Uterus (tissue), 2 donors: Measurements from ENCODE around the gene ANKRD40.

Experiments
- POLR2A ChIP-seq, 2 donors: fragments of 450-650 bp; IDR thresholded peaks; one replicate each; pipeline ENCODE4 v1.6.1; 2016; ENCODE audit warnings: antibody characterized with exemption in 2 of 2, mild to moderate bottlenecking in 1 of 2, moderate library complexity in 1 of 2
- TF ChIP-seq, protein P1 (sequence below), 4 experiments: fragments of 200-600 bp in 2 of 4; fragments of 450-650 bp in 2 of 4; sonication (generic) in 2 of 4; IDR thresholded peaks; one replicate each; pipeline ENCODE4 v1.5.1; 2016 to 2019; ENCODE audit warnings: antibody characterized with exemption in 4 of 4, mild to moderate bottlenecking in 2 of 4, moderate library complexity in 1 of 4

DNA sequence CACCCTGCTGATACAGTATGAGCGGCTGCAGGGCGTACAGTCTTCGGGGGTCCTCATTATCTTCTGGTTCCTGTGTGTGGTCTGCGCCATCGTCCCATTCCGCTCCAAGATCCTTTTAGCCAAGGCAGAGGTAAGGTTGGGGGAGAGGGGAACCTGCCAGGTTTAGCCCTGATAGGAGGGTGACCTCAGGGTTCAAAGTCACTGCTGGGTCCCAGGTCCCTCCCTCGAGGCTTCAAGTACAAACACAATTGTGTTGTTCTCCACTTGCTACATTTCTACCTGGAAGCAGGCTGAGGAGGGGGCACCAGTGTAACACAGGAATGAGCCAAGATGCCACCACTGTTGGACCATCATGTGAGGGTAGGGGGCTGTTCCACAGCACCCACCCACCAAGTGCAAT lies 50.7 kb downstream of the ANKRD40 start:
- TF ChIP-seq, protein P1, sequence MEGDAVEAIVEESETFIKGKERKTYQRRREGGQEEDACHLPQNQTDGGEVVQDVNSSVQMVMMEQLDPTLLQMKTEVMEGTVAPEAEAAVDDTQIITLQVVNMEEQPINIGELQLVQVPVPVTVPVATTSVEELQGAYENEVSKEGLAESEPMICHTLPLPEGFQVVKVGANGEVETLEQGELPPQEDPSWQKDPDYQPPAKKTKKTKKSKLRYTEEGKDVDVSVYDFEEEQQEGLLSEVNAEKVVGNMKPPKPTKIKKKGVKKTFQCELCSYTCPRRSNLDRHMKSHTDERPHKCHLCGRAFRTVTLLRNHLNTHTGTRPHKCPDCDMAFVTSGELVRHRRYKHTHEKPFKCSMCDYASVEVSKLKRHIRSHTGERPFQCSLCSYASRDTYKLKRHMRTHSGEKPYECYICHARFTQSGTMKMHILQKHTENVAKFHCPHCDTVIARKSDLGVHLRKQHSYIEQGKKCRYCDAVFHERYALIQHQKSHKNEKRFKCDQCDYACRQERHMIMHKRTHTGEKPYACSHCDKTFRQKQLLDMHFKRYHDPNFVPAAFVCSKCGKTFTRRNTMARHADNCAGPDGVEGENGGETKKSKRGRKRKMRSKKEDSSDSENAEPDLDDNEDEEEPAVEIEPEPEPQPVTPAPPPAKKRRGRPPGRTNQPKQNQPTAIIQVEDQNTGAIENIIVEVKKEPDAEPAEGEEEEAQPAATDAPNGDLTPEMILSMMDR (IDR thresholded peaks at IDR 0.05): no peak
- no peak for TF ChIP-seq POLR2A (IDR thresholded peaks at IDR 0.05)
